IMR-90 (cell line): ENCODE data around the gene ITPR2. TPM values are rescaled to one million over a fixed set of nuclear protein-coding genes. Genes with fewer than 3 reads are reported as not detected.

Experiments used
- ATAC-seq: fragments of 200-7000 bp; cut with Tn5 transposase; 2 replicates; pipeline ENCODE4 v1.9.1; 2020; ENCODE audit warnings: low read depth, mild to moderate bottlenecking, moderate library complexity
- BruUV-seq: library from RNA; stranded (reverse); fragments of 400-500 nt; replicated peaks from 2 replicates; lab custom pipeline; 2021; lab: Mats Ljungman, UMichigan
- CTCF ChIA-PET: fragments of 300-600 bp; formaldehyde crosslinking; extraction: SDS; loops from one replicate; lab custom pipeline; 2021; ENCODE audit warnings: antibody characterized with exemption; lab: Yijun Ruan, JAX
- POLR2A ChIA-PET: fragments of 300-600 bp; sonication (Branson Sonifier 250); formaldehyde crosslinking; loops from one replicate; lab custom pipeline; 2022; ENCODE audit warnings: antibody characterized with exemption; ENCODE audit not compliant: unreplicated experiment; lab: Charles Lee
- DNase-seq: peaks from one replicate; pipeline ENCODE4 v3.0.0; 2013
- H2AFZ ChIP-seq: replicated peaks from 2 replicates; pipeline ENCODE3; 2013; ENCODE audit warnings: low read length, mild to moderate bottlenecking; ENCODE audit not compliant: poor library complexity
- H2AK5ac ChIP-seq: 2 replicates; pipeline ENCODE4 v1.6.1; 2013; ENCODE audit warnings: low read depth, low read length, inconsistent platforms
- H2AK9ac ChIP-seq: replicated peaks from 2 replicates; pipeline ENCODE3; 2013; ENCODE audit warnings: mild to moderate bottlenecking, low read depth, low read length, moderate library complexity; ENCODE audit not compliant: poor library complexity
- H2BK120ac ChIP-seq: 2 replicates; pipeline ENCODE4 v1.6.1; 2013; ENCODE audit warnings: low read depth, low read length, inconsistent platforms
- H2BK15ac ChIP-seq: 3 replicates; pipeline ENCODE4 v1.6.1; 2013; ENCODE audit warnings: low read depth, low read length, inconsistent platforms
- H2BK20ac ChIP-seq: 2 replicates; pipeline ENCODE4 v1.6.1; 2013; ENCODE audit warnings: low read depth, mild to moderate bottlenecking, inconsistent platforms, low read length, moderate library complexity
- H2BK5ac ChIP-seq: 2 replicates; pipeline ENCODE4 v1.6.1; 2013; ENCODE audit warnings: mild to moderate bottlenecking, low read depth, low read length, inconsistent platforms; ENCODE audit not compliant: poor library complexity, severe bottlenecking
- H3K14ac ChIP-seq: replicated peaks from 2 replicates; pipeline ENCODE4 v1.6.1; 2013; ENCODE audit warnings: low read depth, low read length, inconsistent platforms
- H3K18ac ChIP-seq: 2 replicates; pipeline ENCODE4 v1.6.1; 2013; ENCODE audit warnings: low read depth, low read length, control low read depth
- H3K23ac ChIP-seq: 2 replicates; pipeline ENCODE4 v1.6.1; 2013; ENCODE audit warnings: low read depth, low read length, inconsistent platforms
- H3K27ac ChIP-seq: 2 replicates; pipeline ENCODE4 v1.5.1; 2013; ENCODE audit warnings: mild to moderate bottlenecking, control low read depth, low read length; ENCODE audit not compliant: insufficient read depth
- H3K27me3 ChIP-seq: 2 replicates; pipeline ENCODE4 v1.6.1; 2013; ENCODE audit warnings: low read length; ENCODE audit not compliant: control insufficient read depth, insufficient read depth
- H3K36me3 ChIP-seq: 2 replicates; pipeline ENCODE4 v1.6.1; 2013; ENCODE audit warnings: low read length, mixed read lengths; ENCODE audit not compliant: control insufficient read depth, insufficient read depth
- H3K4ac ChIP-seq: 2 replicates; pipeline ENCODE4 v1.6.1; 2013; ENCODE audit warnings: low read depth, low read length, inconsistent platforms
- H3K4me1 ChIP-seq: 2 replicates; pipeline ENCODE4 v1.6.1; 2013; ENCODE audit warnings: low read length, mixed read lengths; ENCODE audit not compliant: control insufficient read depth, insufficient read depth
- H3K4me2 ChIP-seq: 2 replicates; pipeline ENCODE4 v1.6.1; 2013; ENCODE audit warnings: low read depth, mild to moderate bottlenecking, control low read depth, low read length, moderate library complexity
- H3K4me3 ChIP-seq: 2 replicates; pipeline ENCODE4 v1.5.1; 2013; ENCODE audit warnings: low read depth, mild to moderate bottlenecking, control low read depth, low read length, moderate library complexity; ENCODE audit not compliant: insufficient read depth
- H3K56ac ChIP-seq: 2 replicates; pipeline ENCODE4 v1.6.1; 2013; ENCODE audit warnings: low read length, inconsistent platforms; ENCODE audit not compliant: insufficient read depth; ENCODE audit errors: extremely low read depth
- H3K79me1 ChIP-seq, 2 experiments: 2 replicates each; pipeline ENCODE4 v1.6.1; 2013; ENCODE audit warnings: low read length in 2 of 2, inconsistent platforms in 1 of 2, low read depth in 1 of 2
- H3K9ac ChIP-seq: 2 replicates; pipeline ENCODE4 v1.6.1; 2013; ENCODE audit warnings: low read depth, low read length, control low read depth
- H3K9me1 ChIP-seq: 2 replicates; pipeline ENCODE4 v1.6.1; 2013; ENCODE audit warnings: low read length, inconsistent platforms; ENCODE audit not compliant: insufficient read depth
- H3K9me3 ChIP-seq: 2 replicates; pipeline ENCODE4 v1.6.1; 2013; ENCODE audit warnings: low read length; ENCODE audit not compliant: control insufficient read depth, insufficient read depth
- H4K20me1 ChIP-seq: 2 replicates; pipeline ENCODE4 v1.6.1; 2013; ENCODE audit warnings: low read length, inconsistent platforms; ENCODE audit not compliant: insufficient read depth
- H4K5ac ChIP-seq: 2 replicates; pipeline ENCODE4 v1.6.1; 2013; ENCODE audit warnings: mild to moderate bottlenecking, low read depth, low read length, control low read depth
- H4K8ac ChIP-seq, 2 experiments: 2 replicates each; pipeline ENCODE4 v1.6.1; 2013; ENCODE audit warnings: low read depth in 2 of 2, low read length in 2 of 2, control low read depth in 1 of 2, inconsistent platforms in 1 of 2
- H4K91ac ChIP-seq: 2 replicates; pipeline ENCODE4 v1.6.1; 2013; ENCODE audit warnings: low read depth, low read length, inconsistent platforms; ENCODE audit not compliant: insufficient read depth
- BHLHE40 ChIP-seq: fragments of 150-350 bp; IDR thresholded peaks from 2 replicates; pipeline ENCODE4 v1.6.1; 2016; ENCODE audit warnings: mild to moderate bottlenecking, low read depth, low read length
- CEBPB ChIP-seq: IDR thresholded peaks from 2 replicates; pipeline ENCODE4 v1.6.1; 2012; ENCODE audit warnings: low read depth, low read length, improper control_type of control experiment
- CHD1 ChIP-seq: IDR thresholded peaks from 2 replicates; pipeline ENCODE4 v1.6.1; 2012; ENCODE audit warnings: low read depth, low read length, improper control_type of control experiment
- CTCF ChIP-seq: conservative IDR thresholded peaks from 2 replicates; pipeline ENCODE4 v1.5.1; 2012; ENCODE audit warnings: mild to moderate bottlenecking, low read depth, low read length, improper control_type of control experiment
- ELK1 ChIP-seq: fragments of 150-350 bp; IDR thresholded peaks from 2 replicates; pipeline ENCODE4 v1.6.1; 2016; ENCODE audit warnings: low read depth, mild to moderate bottlenecking, low read length, moderate library complexity, borderline replicate concordance
- FOS ChIP-seq: fragments of 150-350 bp; IDR thresholded peaks from 2 replicates; pipeline ENCODE4 v1.6.1; 2016; ENCODE audit warnings: low read depth, low read length
- MAFK ChIP-seq: IDR thresholded peaks from 2 replicates; pipeline ENCODE4 v1.6.1; 2012; ENCODE audit warnings: low read depth, low read length, improper control_type of control experiment
- MAZ ChIP-seq: IDR thresholded peaks from 2 replicates; pipeline ENCODE4 v1.6.1; 2012; ENCODE audit warnings: low read depth, mild to moderate bottlenecking, low read length, improper control_type of control experiment, moderate library complexity, borderline replicate concordance
- MXI1 ChIP-seq: IDR thresholded peaks from 2 replicates; pipeline ENCODE4 v1.6.1; 2012; ENCODE audit warnings: low read depth, mild to moderate bottlenecking, low read length, moderate library complexity, borderline replicate concordance
- NFE2L2 ChIP-seq: fragments of 150-350 bp; IDR thresholded peaks from 2 replicates; pipeline ENCODE4 v1.6.1; 2016; ENCODE audit warnings: low read depth, mild to moderate bottlenecking, low read length
- POLR2A ChIP-seq: IDR thresholded peaks from 2 replicates; pipeline ENCODE4 v1.6.1; 2012; ENCODE audit warnings: mild to moderate bottlenecking, low read depth, low read length
- RAD21 ChIP-seq: IDR thresholded peaks from 2 replicates; pipeline ENCODE4 v1.6.1; 2012; ENCODE audit warnings: low read length, improper control_type of control experiment
- RCOR1 ChIP-seq: IDR thresholded peaks from 2 replicates; pipeline ENCODE4 v1.6.1; 2012; ENCODE audit warnings: mild to moderate bottlenecking, low read length, improper control_type of control experiment; ENCODE audit not compliant: insufficient replicate concordance
- RFX5 ChIP-seq: IDR thresholded peaks from 2 replicates; pipeline ENCODE4 v1.8.0; 2012; ENCODE audit warnings: low read depth, mild to moderate bottlenecking, low read length, moderate library complexity
- SMC3 ChIP-seq: fragments of 150-350 bp; IDR thresholded peaks from 2 replicates; pipeline ENCODE4 v1.6.1; 2016; ENCODE audit warnings: low read depth, mild to moderate bottlenecking, antibody characterized with exemption, low read length, moderate library complexity
- USF2 ChIP-seq: fragments of 150-350 bp; IDR thresholded peaks from 2 replicates; pipeline ENCODE4 v1.6.1; 2017; ENCODE audit warnings: mild to moderate bottlenecking, antibody characterized with exemption, low read length, low read depth
- dilution Hi-C: fragments of 300-500 bp; cut with HindIII; formaldehyde crosslinking; loops from one replicate; pipeline ENCODE4 v1.14.3; 2018; ENCODE audit warnings: low sequenced_read_pairs; ENCODE audit not compliant: unreplicated experiment
- in situ Hi-C: fragments of 300-500 bp; cut with MboI; formaldehyde crosslinking; loops from 3 replicates; pipeline ENCODE4 v1.14.3; 2019; ENCODE audit warnings: low sequenced_read_pairs, inconsistent platforms, mixed read lengths
- intact Hi-C: fragments of 100-400 bp; cut with micrococcal nuclease; formaldehyde crosslinking; loops from 2 replicates; pipeline ENCODE4 v1.10.0; 2022
- polyA plus RNA-seq, 3 experiments: library from polyadenylated mRNA; depleted of rRNA; stranded (reverse); fragments of >200 nt; gene quantifications; 2 replicates each; pipeline ENCODE4 v1.2.3, GENCODE V29; 2012; ENCODE audit warnings: low replicate concordance in 1 of 3
- total RNA-seq: library from RNA; depleted of rRNA; stranded (reverse); fragments of >200 nt; gene quantifications from 2 replicates; pipeline ENCODE4 v1.2.3, GENCODE V29; 2012

The ITPR2 gene
- total and polyA plus RNA-seq, 2 of the 4 experiments (the other 2 are of a cell fraction), result 1.2 to 9.0 TPM

GRCh38 chr12:26800347-26800746 lies 32.6 kb downstream of the ITPR2 start:
- H2BK120ac ChIP-seq, result no peak overlapping the region
- no peak overlapping the region for H3K27ac ChIP-seq
- no peak overlapping the region for H3K9ac ChIP-seq
- no peak overlapping the region for H2BK5ac ChIP-seq
- H3K14ac ChIP-seq, result no peak overlapping the region
- no peak overlapping the region for H3K4ac ChIP-seq
- no peak overlapping the region for H2BK20ac ChIP-seq
- no peaks in the 10 kb centered on the region; the same call in 1 of the 2 replicates for H3K36me3 ChIP-seq
- dilution Hi-C loops (no loop called here), intact Hi-C loops (no loop called here), in situ Hi-C loops (no loop called here)
- H3K9me1 ChIP-seq, result no peaks in the 10 kb centered on the region
- H3K18ac ChIP-seq, result no peak overlapping the region
- no peak overlapping the region for H2AK9ac ChIP-seq
- BruUV-seq, result no TSS peak
- no peak overlapping the region for H2AK5ac ChIP-seq
- no peak overlapping the region for H4K8ac ChIP-seq
- no peaks in the 10 kb centered on the region for H3K27me3 ChIP-seq
- no peak overlapping the region for H3K56ac ChIP-seq
- TF ChIP-seq RFX5 (no peak), CHD1 (no peak), FOS (no peak), NFE2L2 (no peak), MAFK (no peak), CTCF (no peak), RAD21 (no peak), ELK1 (no peak), POLR2A (no peak), SMC3 (no peak), RCOR1 (no peak), BHLHE40 (no peak), MXI1 (no peak), CEBPB (no peak), MAZ (no peak), USF2 (no peak)
- H3K79me1 ChIP-seq, result no peaks in the 10 kb centered on the region
- H3K23ac ChIP-seq, result no peak overlapping the region
- ATAC-seq, result no peak
- no peak overlapping the region for H4K91ac ChIP-seq
- no peak overlapping the region for H2AFZ ChIP-seq
- DNase-seq, result no peak
- no peak overlapping the region for H3K4me2 ChIP-seq
- H3K4me3 ChIP-seq, result no peak overlapping the region
- ChIA-PET POLR2A (no interaction called here), CTCF (no interaction called here)
- no peaks in the 10 kb centered on the region for H4K20me1 ChIP-seq
- H3K4me1 ChIP-seq, result no peaks in the 10 kb centered on the region; the same call in 1 of the 2 replicates
- no peaks in the 10 kb centered on the region for H3K9me3 ChIP-seq
- no peak overlapping the region for H2BK15ac ChIP-seq
- H4K5ac ChIP-seq, result no peak overlapping the region
